ENCODE measurements around the gene COL11A2. TPM values are rescaled to one million over a fixed set of nuclear protein-coding genes. Genes with fewer than 3 reads are reported as not detected.

Gene COL11A2
- total and polyA plus RNA-seq, 7 experiments from 2014 or later = 0.26 to 3.5 (median 1.7) TPM; not detected in 1

DNA sequence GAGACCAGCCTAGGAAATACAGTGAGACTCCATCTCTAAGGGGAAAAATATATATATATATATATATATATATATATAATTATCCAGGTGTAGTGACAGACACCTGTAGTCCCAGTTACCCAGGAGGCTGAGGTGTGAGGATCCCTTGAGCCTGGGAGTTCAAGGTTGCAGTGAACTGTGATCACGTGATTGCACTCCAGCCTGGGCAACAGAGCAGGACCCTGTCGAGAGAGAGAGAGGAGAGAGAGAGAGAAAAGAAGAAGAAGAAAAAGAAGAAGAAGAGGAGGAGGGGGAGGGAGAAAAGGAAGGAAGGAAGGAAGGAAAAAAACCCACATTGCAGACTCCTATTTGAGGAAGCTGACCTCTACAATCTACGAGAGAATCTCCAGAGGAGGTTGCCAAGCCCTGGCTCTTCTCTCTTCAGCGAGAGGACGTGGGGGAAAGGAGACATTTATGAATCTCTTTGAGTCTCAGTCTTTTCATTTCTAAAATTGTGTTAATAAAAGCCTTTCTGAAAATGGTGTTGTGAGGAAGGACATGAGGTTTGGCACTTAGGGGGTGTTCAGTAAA, 49.7 kb downstream of the COL11A2 start:
- Histone ChIP-seq H3K4me3 (ENCODE audit: low read length) (no peak overlapping the region), H3K36me3 (ENCODE audit: control insufficient read depth in 2 of 3, insufficient read depth in 3 of 3, low read length in 3 of 3) (no peaks in the 10 kb centered on the region), H3K9me3 (ENCODE audit: control insufficient read depth in 2 of 3, low read length in 3 of 3) (no peaks in the 10 kb centered on the region), H3K27me3 (ENCODE audit: control insufficient read depth in 2 of 2, insufficient read depth in 2 of 2, low read length in 2 of 2) (peaks cover 0 to 4% of the 10 kb centered on the region in 2 donors), H3K4me1 (ENCODE audit: control insufficient read depth in 2 of 2, insufficient read depth in 2 of 2, low read length in 2 of 2) (no peaks in the 10 kb centered on the region), H3K27ac (ENCODE audit: low read depth, low read length) (no peak overlapping the region)
- Mint-ChIP-seq H3K27me3 (peaks cover 26 to 45% (median 29%) of the 10 kb centered on the region in 5 donors), H3K4me3 (no peak overlapping the region), H3K36me3 (peaks cover 0 to 2% (median 0%) of the 10 kb centered on the region in 5 donors), H3K4me1 (peaks cover 0 to 12% (median 0%) of the 10 kb centered on the region in 7 donors), H3K27ac (peak overlapping the region in 1 of 9 donors; percentile 62), H3K9me3 (peaks cover 0 to 1% (median 0%) of the 10 kb centered on the region in 11 donors)
- intact Hi-C loops (cut with micrococcal nuclease) = no loop called here
- ATAC-seq = no peak
- CTCF ChIA-PET = no interaction called here
- POLR2A ChIA-PET = no interaction called here
- DNase-seq = no peak

DNA sequence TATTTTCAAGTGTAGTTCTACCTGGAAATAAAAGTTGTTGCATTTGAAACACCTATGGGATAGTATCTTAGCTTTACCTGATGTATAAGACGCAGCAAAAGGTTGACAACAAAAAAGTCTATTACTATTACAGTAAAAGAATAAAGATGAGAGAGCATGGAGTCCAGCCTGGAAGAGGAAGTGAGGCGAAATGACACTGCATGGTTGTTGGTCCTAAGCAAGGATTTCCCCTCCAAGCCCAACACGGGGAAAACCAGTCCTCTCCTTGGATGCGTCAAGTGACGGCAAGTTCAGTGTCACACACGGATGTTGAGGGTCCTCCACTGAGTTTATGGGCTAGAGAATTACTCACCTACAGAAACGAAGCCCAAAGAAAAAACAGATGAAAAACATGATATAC, 51.7 kb downstream of the COL11A2 start:
- H3K27me3 Mint-ChIP-seq = peaks cover 25 to 51% (median 32%) of the 10 kb centered on the region in 5 donors
- H3K27ac Mint-ChIP-seq = no peak overlapping the region
- POLR2A ChIA-PET = no interaction called here
- CTCF ChIA-PET = no interaction called here
- no peak for DNase-seq
- peaks cover 0 to 1% (median 0%) of the 10 kb centered on the region in 11 donors for H3K9me3 Mint-ChIP-seq
- intact Hi-C loops (cut with micrococcal nuclease) = no loop called here
- Histone ChIP-seq H3K4me1 (ENCODE audit: control insufficient read depth in 2 of 2, insufficient read depth in 2 of 2, low read length in 2 of 2) (no peaks in the 10 kb centered on the region), H3K36me3 (ENCODE audit: control insufficient read depth in 2 of 3, insufficient read depth in 3 of 3, low read length in 3 of 3) (no peaks in the 10 kb centered on the region), H3K27ac (ENCODE audit: low read depth, low read length) (no peak overlapping the region), H3K27me3 (ENCODE audit: control insufficient read depth in 2 of 2, insufficient read depth in 2 of 2, low read length in 2 of 2) (peaks cover 0 to 4% of the 10 kb centered on the region in 2 donors), H3K4me3 (ENCODE audit: low read length) (no peak overlapping the region), H3K9me3 (ENCODE audit: control insufficient read depth in 2 of 3, low read length in 3 of 3) (no peaks in the 10 kb centered on the region)
- peaks cover 0 to 12% (median 0%) of the 10 kb centered on the region in 7 donors for H3K4me1 Mint-ChIP-seq
- peaks cover 0 to 2% (median 0%) of the 10 kb centered on the region in 5 donors for H3K36me3 Mint-ChIP-seq
- no peak overlapping the region for H3K4me3 Mint-ChIP-seq
- no peak for ATAC-seq

DNA sequence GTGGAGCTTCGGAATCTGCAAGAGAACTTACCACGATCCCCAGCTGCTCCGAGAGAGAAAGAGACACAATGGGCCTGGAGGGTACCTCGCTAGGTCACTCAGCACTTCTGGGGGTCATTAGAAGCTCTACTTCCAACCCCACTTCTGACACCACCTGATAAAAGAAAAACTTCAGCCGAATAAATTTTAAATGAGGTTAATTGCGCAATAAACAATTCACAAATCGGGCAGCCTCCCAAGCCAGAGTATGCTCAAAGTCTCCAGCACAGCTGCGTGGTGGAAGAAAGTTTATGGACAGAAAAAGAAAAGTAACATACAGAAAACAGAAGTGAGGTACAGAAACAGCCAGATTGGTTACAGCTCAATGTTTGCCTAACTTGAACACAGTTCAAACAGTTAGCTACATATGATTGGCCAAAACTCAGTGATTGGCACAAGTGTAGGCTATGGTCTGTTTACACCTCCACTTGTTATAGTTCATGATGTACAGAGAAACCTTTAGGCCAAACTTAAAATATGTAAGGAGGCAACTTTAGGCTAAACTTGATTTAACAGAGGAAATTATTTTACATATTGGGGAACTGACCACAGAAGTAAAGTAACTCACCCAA, 52.6 kb downstream of the COL11A2 start:
- ATAC-seq (no peak), DNase-seq (no peak)
- ChIA-PET CTCF (interaction anchor here (1.0 kb wide), 1 partner anchor 153 kb away, joined by 4 read pairs; no protein-coding TSS in a partner anchor), POLR2A (no interaction called here)
- Histone ChIP-seq H3K36me3 (ENCODE audit: control insufficient read depth in 2 of 3, insufficient read depth in 3 of 3, low read length in 3 of 3) (no peaks in the 10 kb centered on the region), H3K27ac (ENCODE audit: low read depth, low read length) (no peak overlapping the region), H3K4me1 (ENCODE audit: control insufficient read depth in 2 of 2, insufficient read depth in 2 of 2, low read length in 2 of 2) (no peaks in the 10 kb centered on the region), H3K27me3 (ENCODE audit: control insufficient read depth in 2 of 2, insufficient read depth in 2 of 2, low read length in 2 of 2) (peaks cover 0 to 4% of the 10 kb centered on the region in 2 donors), H3K4me3 (ENCODE audit: low read length) (no peak overlapping the region), H3K9me3 (ENCODE audit: control insufficient read depth in 2 of 3, low read length in 3 of 3) (no peaks in the 10 kb centered on the region)
- Mint-ChIP-seq H3K27me3 (peaks cover 25 to 51% (median 32%) of the 10 kb centered on the region in 5 donors), H3K4me1 (peaks cover 0 to 12% (median 0%) of the 10 kb centered on the region in 7 donors), H3K9me3 (peaks cover 0 to 1% (median 0%) of the 10 kb centered on the region in 11 donors), H3K4me3 (no peak overlapping the region), H3K36me3 (peaks cover 0 to 2% (median 0%) of the 10 kb centered on the region in 5 donors), H3K27ac (no peak overlapping the region)
- intact Hi-C loops (cut with micrococcal nuclease) = no loop called here

DNA sequence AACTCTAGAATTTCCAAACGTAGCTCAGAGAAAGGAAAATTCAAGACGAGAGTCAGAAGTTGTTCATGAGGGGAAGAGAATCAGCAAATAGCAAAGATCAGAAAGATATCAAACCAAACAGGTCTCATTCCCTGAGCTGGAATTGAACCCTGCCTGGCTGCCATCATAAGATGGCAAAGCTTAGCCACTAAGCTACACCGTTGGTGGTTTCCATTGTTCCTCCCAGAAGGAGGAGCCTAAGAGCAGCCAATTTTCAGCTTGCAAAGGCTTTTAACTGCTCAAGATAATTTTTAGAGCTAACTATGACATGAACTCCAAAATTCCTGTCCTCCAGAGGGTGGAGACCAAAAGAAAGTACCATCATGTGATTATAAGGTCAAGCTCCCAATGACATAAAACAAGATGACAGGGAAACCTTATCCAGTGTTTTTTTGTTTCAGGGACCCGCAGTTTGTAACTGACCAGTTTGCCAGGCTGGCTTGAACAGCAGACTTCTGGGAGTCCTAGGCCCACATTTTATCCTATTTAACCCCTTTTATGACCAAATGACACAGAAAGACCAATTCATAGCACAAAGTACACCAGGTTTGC, 55.9 kb downstream of the COL11A2 start:
- H3K4me3 Mint-ChIP-seq = no peak overlapping the region
- DNase-seq (no peak), ATAC-seq (no peak)
- H3K9me3 Mint-ChIP-seq = no peaks in the 10 kb centered on the region
- no peaks in the 10 kb centered on the region for H3K36me3 Mint-ChIP-seq
- Histone ChIP-seq H3K9me3 (ENCODE audit: control insufficient read depth in 2 of 3, low read length in 3 of 3) (no peaks in the 10 kb centered on the region), H3K36me3 (ENCODE audit: control insufficient read depth in 2 of 3, insufficient read depth in 3 of 3, low read length in 3 of 3) (no peaks in the 10 kb centered on the region), H3K4me3 (ENCODE audit: low read length) (no peak overlapping the region), H3K27ac (ENCODE audit: low read depth, low read length) (no peak overlapping the region), H3K4me1 (ENCODE audit: control insufficient read depth in 2 of 2, insufficient read depth in 2 of 2, low read length in 2 of 2) (no peaks in the 10 kb centered on the region), H3K27me3 (ENCODE audit: control insufficient read depth in 2 of 2, insufficient read depth in 2 of 2, low read length in 2 of 2) (no peaks in the 10 kb centered on the region)
- POLR2A ChIA-PET = interaction anchor here (0.6 kb wide), 3 partner anchors 69 to 113 kb away, joined by 3 to 12 read pairs (median 3); no protein-coding TSS in a partner anchor
- CTCF ChIA-PET = no interaction called here
- peaks cover 4 to 39% (median 10%) of the 10 kb centered on the region in 5 donors for H3K27me3 Mint-ChIP-seq
- intact Hi-C loops (cut with micrococcal nuclease) = no loop called here
- H3K4me1 Mint-ChIP-seq = peaks cover 0 to 2% (median 0%) of the 10 kb centered on the region in 7 donors
- no peak overlapping the region for H3K27ac Mint-ChIP-seq

DNA sequence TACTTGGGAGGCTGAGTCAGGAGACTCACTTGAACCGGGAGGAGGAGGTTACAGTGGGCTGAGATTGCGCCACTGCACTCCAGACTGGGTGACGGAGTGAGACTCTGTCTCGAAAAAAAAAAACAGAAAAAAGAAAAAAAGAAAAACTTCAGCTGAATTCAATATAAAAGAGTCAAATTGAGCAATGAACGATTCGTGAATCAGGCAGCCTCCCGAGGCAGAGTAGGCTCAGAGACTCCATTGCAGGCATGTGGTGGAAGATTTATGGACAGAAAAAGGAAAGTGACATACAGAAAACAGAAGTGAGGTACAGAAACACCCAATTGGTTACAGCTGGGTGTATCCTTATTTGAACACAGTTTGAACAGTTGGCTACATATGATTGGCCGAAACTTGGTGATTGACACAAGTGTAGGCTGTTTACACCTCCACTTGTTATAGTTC, 60.2 kb downstream of the COL11A2 start:
- ChIA-PET POLR2A (no interaction called here), CTCF (no interaction called here)
- H3K27me3 Mint-ChIP-seq = peaks cover 5 to 21% (median 9%) of the 10 kb centered on the region in 5 donors
- peaks cover 0 to 18% (median 0%) of the 10 kb centered on the region in 7 donors for H3K4me1 Mint-ChIP-seq
- no peaks in the 10 kb centered on the region for H3K36me3 ChIP-seq (ENCODE audit: control insufficient read depth in 2 of 3, insufficient read depth in 3 of 3, low read length in 3 of 3)
- H3K27ac Mint-ChIP-seq = no peak overlapping the region
- no peak for DNase-seq
- no peak overlapping the region for H3K27ac ChIP-seq (ENCODE audit: low read depth, low read length)
- no peaks in the 10 kb centered on the region for H3K27me3 ChIP-seq (ENCODE audit: control insufficient read depth in 2 of 2, insufficient read depth in 2 of 2, low read length in 2 of 2)
- no peak overlapping the region for H3K4me3 Mint-ChIP-seq
- H3K4me1 ChIP-seq (ENCODE audit: control insufficient read depth in 2 of 2, insufficient read depth in 2 of 2, low read length in 2 of 2) = no peaks in the 10 kb centered on the region
- H3K9me3 ChIP-seq (ENCODE audit: control insufficient read depth in 2 of 3, low read length in 3 of 3) = no peaks in the 10 kb centered on the region
- H3K36me3 Mint-ChIP-seq = no peaks in the 10 kb centered on the region
- peak; percentile 42 for ATAC-seq
- intact Hi-C loops (cut with micrococcal nuclease) = no loop called here
- H3K4me3 ChIP-seq (ENCODE audit: low read length) = no peak overlapping the region
- no peaks in the 10 kb centered on the region for H3K9me3 Mint-ChIP-seq

DNA sequence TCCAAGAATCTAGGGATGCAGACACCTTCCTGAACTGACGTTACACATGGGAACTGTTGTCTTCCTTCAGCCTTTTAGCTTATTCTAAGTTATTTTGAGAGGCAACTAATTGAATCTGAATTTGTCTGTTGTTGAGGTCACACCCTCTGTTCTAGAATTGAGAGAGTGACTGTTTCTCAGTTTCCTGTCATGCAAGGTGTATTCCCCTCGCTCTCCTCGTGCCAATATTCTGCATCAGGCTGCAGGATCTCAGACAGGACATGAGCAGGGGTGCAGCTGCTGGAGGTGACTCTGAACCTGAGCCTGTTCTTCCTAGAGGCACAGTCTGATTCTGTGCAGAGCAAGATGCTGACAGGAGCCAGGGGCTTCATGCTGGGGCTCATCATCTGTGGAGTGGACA, 63.9 kb downstream of the COL11A2 start:
- H3K27me3 Mint-ChIP-seq = peaks cover 4 to 18% (median 9%) of the 10 kb centered on the region in 5 donors
- no peak overlapping the region for H3K27ac Mint-ChIP-seq
- H3K27me3 ChIP-seq (ENCODE audit: control insufficient read depth in 2 of 2, insufficient read depth in 2 of 2, low read length in 2 of 2) = no peaks in the 10 kb centered on the region
- peaks cover 0 to 25% (median 0%) of the 10 kb centered on the region in 7 donors for H3K4me1 Mint-ChIP-seq
- ATAC-seq (no peak), DNase-seq (no peak)
- H3K9me3 Mint-ChIP-seq = peaks cover 0 to 18% (median 10%) of the 10 kb centered on the region in 11 donors
- intact Hi-C loops (cut with micrococcal nuclease) = no loop called here
- POLR2A ChIA-PET = interaction anchor here (0.6 to 0.8 kb wide), 2 partner anchors 55 to 283 kb away, joined by 3 read pairs; no protein-coding TSS in a partner anchor
- no peak overlapping the region for H3K4me3 ChIP-seq (ENCODE audit: low read length)
- H3K9me3 ChIP-seq (ENCODE audit: control insufficient read depth in 2 of 3, low read length in 3 of 3) = peaks cover 0 to 11% (median 0%) of the 10 kb centered on the region in 3 experiments
- H3K36me3 Mint-ChIP-seq = peaks cover 0 to 7% (median 3%) of the 10 kb centered on the region in 5 donors
- no peak overlapping the region for H3K27ac ChIP-seq (ENCODE audit: low read depth, low read length)
- no peaks in the 10 kb centered on the region for H3K36me3 ChIP-seq (ENCODE audit: control insufficient read depth in 2 of 3, insufficient read depth in 3 of 3, low read length in 3 of 3)
- H3K4me1 ChIP-seq (ENCODE audit: control insufficient read depth in 2 of 2, insufficient read depth in 2 of 2, low read length in 2 of 2) = no peaks in the 10 kb centered on the region
- H3K4me3 Mint-ChIP-seq = no peak overlapping the region
- CTCF ChIA-PET = interaction anchor here (0.7 to 1.0 kb wide), 2 partner anchors 9 to 109 kb away, joined by 3 to 4 read pairs; no protein-coding TSS in a partner anchor
